Suppressor macrophage treated with lipopolysaccharide for 4 hours (primary cell): Measurements from ENCODE around the gene HSPA6.
"Not testable (repeated sequence)": the region's sequence is repeated elsewhere in the genome, so short reads cannot be mapped to it uniquely, and the experiment has no call there.

Experiments used
- DNase-seq: peaks from one replicate; pipeline ENCODE4 v3.0.0-alpha.2; 2020

The HSPA6 gene

GRCh38 chr1:161563522-161563921 is 39.2 kb downstream of the HSPA6 start:
- not testable (repeated sequence) for DNase-seq

GRCh38 chr1:161566602-161566960 is 42.2 kb downstream of the HSPA6 start:
- not testable (repeated sequence) for DNase-seq

GRCh38 chr1:161571703-161572102 is 47.4 kb downstream of the HSPA6 start:
- DNase-seq, result not testable (repeated sequence)
